ENCODE measurements around the gene NTMT1.
"Not testable (repeated sequence)": the region's sequence is repeated elsewhere in the genome, so short reads cannot be mapped to it uniquely, and the experiment has no call there.

Gene NTMT1, protein sequence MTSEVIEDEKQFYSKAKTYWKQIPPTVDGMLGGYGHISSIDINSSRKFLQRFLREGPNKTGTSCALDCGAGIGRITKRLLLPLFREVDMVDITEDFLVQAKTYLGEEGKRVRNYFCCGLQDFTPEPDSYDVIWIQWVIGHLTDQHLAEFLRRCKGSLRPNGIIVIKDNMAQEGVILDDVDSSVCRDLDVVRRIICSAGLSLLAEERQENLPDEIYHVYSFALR

DNA sequence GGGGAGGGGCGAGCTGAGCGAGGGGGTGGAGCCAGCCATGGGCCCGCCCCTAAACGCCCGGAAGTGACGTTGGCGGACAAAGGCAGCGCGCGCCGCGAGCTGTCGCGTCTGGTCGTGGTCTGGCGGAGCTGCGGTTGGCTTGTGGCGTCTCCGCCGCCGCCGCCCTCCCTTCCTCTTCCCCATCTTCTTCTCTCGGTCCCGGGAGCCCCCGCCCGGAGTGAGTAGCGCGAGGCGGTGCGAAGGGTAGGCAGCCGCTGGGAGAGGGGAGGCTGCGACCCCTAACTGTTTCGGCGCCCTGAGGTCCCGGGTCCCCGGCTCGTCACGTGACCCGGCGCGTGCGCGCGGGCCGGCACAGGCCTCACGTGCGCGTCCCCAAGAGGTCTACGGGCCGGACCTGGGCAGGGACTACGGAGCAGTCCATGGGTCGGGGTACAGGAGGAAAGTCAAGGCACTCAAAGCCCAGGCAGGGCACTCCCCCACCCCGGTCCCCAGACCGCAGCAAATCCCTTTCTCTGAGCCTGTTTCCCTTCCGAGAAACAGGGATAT, at the start of gene NTMT1:
Gene NTMT1, plus strand, starts transcription at position 85 of the 546 bp plus-strand sequence. CDS start 6,541 bp downstream, outside the sequence.
- in situ Hi-C loops (cut with HindIII; ENCODE audit: low sequenced_read_pairs) = loop anchor here (10.0 kb wide), 1 partner anchor 251 kb away; no protein-coding TSS in a partner anchor

DNA sequence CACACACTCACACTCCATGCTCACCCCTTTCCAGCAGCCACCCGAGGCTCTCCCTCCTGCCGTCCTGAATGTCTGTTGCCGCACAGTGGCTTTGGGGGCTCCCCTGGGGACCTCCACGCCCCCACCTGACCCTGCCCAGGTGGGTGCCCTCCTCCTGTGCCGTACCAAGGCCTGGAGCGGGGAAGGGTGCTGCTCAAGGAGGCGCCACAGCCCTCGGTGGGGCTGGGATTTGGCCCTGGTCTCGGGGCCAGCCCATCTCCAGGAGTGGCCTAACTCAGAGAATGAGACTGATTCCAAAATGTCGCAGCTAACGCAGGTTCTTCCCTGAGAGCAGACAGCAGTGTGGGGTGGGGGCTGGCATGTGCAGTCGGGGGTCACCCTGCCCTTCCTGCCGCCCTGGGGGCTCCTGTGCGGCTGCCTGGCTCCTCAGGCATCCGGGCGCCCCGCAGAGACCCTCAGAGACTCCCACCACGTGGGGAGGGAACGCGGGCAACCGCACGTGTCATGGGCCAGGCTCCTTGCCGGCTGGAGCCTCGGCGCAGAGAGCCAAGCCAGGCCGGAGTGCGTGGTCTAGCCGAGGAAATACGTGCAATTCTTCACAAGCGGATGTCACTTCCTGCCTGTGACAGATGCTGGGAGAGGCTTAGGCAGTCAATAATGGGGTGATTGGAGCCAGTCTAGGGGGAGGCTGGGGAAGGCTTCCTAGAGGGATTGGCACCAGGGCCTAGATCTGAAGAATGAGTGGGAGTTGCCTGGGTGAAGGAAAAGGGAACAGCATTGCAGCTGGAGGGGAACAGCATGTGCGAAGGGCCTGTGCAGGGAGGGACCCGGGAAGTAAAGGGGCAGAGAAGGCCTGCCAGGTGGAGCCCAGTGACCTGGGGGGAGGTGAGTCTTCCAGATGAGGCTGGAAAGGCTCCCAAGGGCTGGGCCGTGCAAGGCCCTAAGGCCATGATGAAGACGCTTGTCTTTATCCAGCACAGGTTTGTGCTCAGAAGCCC, 49.1 kb upstream of the NTMT1 start:
- in situ Hi-C loops (cut with HindIII; ENCODE audit: low sequenced_read_pairs) = no loop called here

DNA sequence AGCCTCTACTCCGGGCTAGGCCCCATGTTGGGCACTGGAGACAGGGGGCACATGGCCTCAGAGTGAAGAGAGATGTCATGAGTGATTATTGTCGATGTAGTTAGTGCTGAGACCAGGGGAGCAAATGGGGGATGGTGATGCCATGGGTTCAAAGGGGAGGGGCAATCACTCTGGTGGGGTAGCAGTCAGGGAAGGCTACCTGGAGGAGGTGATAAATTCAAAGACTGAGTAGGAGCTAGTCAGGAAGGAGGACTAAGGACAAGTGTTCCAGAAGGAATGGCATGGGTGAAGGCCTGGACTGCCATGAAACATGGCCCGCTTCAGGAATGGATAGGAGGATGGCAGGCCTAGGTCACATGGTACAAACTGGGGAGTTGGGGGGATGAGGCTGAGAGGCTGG, 46.7 kb upstream of the NTMT1 start:
- in situ Hi-C loops (cut with HindIII; ENCODE audit: low sequenced_read_pairs) = no loop called here

DNA sequence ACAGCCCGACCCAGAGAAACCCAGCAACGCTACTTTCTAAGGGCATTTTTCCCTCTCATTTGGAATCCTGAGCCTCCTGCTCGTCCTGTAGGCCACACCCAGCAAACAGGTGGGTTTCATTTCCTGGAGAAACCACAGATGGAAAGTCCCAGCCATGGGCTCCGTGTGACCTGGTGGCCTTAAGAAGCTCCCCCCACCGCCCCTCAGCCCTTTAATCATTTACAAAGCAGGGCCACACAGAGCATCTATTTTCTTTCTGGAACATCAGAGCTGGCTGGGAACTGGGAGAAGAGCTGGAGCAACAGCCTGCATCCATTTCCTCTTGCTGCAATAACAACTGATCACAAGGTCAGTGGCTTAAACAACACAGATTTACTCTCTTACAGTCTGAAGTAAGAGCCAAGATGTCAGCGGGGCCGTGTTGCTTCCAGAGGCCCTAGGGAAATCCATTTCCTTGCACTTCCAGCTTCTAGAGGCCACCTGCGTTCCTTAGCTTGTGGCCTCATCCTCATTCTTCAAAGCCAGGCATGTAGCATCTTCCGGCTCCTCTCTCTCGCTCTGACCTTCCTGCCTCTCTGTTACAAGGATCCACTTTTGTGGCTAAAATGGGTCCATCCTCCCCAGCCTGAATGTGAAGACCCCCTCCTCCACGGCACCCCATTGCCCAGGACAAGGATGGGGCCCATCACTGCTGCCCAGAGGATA, 45.6 kb upstream of the NTMT1 start:
- in situ Hi-C loops (cut with HindIII; ENCODE audit: low sequenced_read_pairs) = no loop called here

DNA sequence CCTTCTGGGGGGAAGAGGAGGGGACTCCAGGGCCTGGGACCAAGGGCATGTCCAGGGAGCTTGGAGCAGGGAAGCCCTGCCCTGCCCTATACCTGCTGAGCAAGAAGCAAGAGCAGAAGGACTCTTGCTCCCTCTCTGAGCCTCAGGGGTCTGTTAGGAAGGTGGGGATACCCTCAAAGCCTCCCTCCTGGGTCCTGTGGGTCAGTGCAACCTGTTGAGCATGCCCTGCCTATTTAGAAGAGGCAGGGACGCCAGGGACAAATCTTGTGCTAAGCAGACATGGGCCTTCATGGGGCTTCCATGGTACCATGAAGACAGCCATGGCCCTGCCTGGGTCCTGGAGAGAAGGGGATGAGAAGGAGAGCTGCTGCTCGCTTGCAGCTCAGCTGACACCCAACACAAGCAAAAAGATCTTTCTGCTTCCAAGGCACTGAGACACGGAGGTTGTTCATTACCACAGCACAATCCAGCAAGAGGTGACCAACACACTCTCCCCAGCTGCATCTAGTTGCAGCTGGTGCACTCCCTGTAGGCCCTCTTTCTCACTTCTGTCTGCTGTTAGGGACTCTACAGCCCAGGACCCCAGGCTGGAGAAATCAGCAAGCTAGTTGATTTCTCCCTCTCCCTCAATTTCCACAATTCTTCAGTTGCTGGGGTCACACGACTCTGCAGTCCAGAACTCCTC, 44.3 kb upstream of the NTMT1 start:
- in situ Hi-C loops (cut with HindIII; ENCODE audit: low sequenced_read_pairs) = no loop called here

DNA sequence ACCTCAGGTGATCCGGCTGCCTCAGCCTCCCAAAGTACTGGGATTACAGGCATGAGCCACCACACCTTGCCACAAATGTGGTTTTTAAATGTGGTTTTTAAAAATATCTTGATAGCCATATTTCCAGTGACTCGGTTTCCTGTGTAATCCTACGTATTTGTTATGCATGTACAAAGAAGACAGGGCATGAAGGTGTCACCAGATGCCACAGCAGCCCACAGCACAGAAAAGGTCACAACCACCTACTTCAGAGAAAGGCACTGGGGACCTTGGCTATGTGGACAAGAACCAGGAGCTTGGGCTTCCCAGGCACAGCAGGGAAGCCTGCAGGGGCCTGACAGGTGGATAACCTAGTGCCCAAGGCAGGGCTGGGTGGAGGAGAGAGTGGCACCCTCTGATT, 43.1 kb upstream of the NTMT1 start:
- in situ Hi-C loops (cut with HindIII; ENCODE audit: low sequenced_read_pairs) = no loop called here

DNA sequence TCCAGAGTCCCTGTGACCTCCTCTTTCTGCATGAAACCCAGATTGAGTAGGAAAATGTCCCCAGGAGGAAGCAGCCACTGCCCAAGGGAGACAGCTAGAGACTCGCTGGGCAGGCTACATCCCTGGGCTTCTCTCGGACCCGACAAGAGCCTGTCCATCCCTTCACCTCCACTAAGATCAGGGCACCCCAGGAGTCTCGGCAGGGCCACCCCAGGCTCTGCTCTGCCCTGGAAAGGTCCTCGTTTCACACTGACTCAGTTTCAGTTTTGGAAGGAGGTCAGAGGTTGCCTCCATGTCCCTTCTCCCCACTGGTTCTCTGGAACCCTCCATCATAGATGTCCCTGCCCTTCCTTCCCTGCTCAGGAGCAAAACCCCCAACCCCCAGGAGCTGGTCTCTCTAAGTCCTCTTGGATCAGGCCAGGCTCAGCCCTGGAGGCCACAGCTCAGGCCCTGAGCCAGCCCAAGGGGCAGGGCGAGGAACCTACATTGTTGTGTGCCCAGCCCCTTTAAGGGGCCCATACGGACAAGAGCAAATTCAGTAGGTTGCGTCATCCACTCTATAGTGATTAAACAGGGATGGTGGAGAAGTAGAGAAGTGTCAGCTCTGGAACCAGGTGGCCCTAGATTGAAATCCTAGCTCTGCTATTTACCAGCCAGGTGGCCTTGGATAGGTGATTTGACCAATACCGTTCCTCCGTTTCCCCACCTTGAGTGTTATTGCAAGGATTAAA, 42.5 kb upstream of the NTMT1 start:
- in situ Hi-C loops (cut with HindIII; ENCODE audit: low sequenced_read_pairs) = no loop called here

DNA sequence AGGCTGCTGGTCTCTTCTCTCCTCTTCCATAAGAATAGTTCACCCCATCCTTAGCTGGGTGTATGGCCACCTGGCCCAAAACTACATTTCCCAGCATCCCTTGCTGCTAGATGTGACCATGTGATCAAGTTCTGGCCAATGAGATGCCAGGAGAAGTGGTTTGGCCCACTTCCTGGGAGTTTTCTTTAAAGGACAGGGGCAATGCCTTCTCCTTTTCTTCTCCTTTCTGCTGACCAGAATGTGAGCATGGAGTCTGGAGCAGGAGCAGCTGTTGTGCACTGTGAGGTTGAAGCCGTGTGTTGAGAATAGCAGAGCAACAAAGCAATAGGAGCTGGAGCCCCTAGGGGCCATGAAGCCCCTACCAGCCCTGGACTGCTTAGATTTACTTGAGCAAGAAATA, 41.8 kb upstream of the NTMT1 start:
- in situ Hi-C loops (cut with HindIII; ENCODE audit: low sequenced_read_pairs) = no loop called here

DNA sequence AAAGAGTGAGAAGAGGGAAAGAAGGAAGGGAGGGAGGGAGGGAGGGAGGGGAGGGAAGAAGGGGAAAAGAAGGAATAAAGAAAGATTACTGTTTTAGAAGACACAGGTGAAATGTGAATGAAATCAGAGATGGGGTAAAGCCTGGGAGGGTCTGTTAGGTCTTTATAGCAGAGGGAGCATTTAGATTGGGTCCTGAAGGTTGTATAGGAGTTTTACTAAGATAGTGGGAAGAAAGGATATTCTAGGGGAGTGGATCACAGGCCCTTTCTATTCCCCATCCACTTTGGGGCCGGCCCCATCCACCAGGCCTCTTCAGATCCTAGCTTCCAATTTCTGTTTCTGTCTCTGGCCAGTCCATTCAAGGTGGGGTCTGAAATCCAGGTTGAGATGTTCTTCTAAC, 40.6 kb upstream of the NTMT1 start:
- in situ Hi-C loops (cut with HindIII; ENCODE audit: low sequenced_read_pairs) = no loop called here

DNA sequence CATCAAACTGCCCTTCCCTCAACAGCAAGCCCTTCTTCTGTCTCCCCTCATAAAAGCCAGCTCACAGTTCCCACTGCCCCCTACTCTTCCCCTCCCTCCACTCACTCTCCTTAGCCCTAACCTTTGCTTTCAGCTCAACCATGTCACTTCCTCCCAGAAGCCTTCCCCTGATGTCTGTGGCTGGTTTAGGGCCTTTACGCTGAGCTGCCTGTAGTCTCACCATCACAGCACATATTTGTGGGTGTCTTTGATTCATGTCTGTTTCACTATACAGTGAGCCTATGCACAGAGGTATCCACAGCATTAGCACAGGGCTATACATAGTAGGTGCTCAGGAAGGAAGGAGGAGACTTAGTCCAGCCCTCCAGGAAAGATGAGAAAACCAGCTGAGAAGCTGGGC, 39.7 kb upstream of the NTMT1 start:
- in situ Hi-C loops (cut with HindIII; ENCODE audit: low sequenced_read_pairs) = no loop called here

DNA sequence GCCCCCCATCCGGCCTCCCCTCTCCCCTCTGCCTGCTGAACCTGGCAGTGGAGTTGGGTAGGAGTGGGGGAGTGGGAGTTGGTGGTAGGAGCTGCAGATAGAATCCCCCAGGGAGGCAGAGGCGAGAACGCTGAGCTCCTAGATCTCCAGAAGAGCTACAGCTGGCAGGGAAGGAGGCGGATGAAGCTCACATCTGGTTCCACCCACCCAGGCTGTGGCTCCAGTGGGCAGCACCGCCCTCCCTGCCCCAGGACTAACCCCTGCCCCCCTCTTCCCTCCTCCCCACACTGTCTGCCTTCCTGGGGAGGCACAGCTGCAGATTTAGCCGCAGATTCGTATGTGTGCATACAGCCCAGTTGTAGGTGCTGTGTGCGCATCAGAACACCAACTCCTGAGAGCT, 39.3 kb upstream of the NTMT1 start:
- in situ Hi-C loops (cut with HindIII; ENCODE audit: low sequenced_read_pairs) = no loop called here

DNA sequence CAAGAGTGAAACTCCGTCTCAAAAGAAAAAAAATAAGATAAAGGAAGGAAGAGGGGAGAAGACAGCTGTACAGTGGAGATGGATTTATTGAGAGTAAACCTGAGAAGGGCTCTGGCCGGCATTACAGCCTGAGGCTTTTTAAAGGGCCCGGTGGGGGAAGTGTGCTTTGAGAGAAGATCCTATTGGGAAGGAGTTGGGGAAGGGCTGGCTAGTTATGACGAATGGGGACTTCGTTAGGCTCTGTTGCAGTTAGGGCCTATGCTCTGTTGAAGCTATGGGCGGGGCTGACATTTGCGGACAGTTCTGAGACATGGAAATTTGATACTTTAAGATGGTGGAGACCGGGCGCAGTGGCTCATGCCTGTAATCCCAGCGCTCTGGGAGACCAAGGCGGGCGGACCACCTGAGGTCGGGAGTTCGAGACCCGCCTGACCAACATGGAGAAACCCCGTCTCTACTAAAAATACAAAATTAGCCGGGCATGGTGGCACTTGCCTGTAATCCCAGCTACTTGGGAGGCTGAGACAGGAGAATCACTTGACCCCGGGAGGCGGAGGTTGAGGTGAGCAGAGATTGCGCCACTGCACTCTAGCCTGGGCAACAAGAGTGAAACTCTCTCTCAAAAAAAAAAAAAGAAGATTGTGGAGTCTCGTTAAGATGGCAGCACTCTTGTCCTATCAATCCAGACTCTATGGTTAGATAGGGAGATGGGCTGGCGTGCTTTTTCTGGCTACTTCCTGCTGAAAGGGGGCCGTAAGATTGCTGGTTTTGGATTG, 38.3 kb upstream of the NTMT1 start:
- in situ Hi-C loops (cut with HindIII; ENCODE audit: low sequenced_read_pairs) = no loop called here

DNA sequence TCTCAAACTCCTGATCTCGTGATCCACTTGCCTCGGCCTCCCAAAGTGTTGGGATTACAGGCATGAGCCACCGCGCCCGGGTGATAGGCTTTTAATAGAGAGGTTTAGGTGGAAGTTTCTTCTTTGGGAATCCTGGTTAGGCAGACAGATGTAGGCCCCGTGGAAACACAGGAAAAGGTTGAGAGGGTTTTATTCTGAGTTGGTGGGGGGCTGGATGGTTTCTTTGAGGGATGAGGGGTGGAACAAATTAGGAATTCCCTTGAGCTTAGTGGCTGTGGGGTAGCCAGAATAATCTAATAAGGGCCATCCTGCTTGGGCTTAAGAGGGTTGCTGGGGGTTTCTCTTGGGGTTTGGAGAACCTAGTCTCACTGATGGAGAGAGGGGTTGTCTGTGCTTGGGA, 35.5 kb upstream of the NTMT1 start:
- in situ Hi-C loops (cut with HindIII; ENCODE audit: low sequenced_read_pairs) = no loop called here

DNA sequence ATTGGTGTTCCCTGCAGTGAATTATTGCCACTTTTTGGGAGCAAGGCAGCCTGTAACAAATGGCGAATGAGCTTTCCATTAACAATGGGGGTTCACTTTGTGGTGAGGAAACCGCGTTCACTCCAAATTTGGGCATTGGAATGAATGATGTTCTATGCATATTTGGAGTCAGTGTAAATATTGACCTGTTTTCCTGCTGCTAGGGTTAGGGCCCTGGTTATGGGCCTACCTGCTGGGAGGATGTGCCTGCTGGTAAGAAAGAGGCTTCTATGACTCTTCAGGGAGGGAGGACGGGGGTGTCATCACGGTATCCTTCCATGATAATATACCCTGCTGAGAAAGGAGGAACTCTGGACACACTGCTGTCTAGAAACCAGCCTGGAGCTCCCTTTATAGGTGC, 34.0 kb upstream of the NTMT1 start:
- in situ Hi-C loops (cut with HindIII; ENCODE audit: low sequenced_read_pairs) = no loop called here

DNA sequence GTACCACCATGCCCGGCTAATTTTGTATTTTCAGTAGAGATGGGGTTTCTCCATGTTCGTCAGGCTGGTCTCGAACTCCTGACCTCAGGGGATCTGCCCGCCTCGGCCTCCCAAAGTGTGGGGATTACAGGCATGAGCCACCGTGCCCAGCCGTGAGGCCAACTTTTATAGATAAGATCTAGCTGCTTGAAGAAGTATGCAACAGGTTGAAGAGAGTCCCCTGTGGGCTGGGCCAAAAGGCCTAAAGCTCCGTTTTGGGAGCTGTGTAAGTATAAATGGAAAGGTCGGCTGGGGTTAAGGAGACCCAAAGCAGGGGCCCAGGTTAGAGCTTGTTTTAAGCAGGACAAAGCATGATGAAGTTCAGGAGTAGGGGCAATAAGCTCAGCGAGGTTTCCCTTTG, 33.2 kb upstream of the NTMT1 start:
- in situ Hi-C loops (cut with HindIII; ENCODE audit: low sequenced_read_pairs) = not testable (repeated sequence)

DNA sequence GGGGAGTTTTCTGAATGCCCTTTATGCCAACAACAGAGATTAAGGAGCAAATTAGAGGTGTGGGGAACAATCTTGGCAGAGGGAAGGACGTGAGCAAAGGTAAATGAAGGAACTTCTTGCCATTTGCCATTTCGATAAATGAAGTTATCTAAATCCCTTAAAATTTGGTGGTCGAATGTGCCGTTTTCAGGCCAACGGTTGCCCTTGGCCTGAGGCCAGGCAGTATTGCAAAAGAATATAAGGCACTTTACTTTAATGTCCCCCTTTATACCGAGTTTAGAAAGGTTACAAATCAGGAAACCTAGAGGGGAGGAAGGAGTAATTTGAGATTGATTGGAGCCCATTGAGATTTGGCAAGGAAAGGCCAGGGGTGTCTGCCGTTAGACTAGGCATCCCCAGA, 31.3 kb upstream of the NTMT1 start:
- in situ Hi-C loops (cut with HindIII; ENCODE audit: low sequenced_read_pairs) = no loop called here

DNA sequence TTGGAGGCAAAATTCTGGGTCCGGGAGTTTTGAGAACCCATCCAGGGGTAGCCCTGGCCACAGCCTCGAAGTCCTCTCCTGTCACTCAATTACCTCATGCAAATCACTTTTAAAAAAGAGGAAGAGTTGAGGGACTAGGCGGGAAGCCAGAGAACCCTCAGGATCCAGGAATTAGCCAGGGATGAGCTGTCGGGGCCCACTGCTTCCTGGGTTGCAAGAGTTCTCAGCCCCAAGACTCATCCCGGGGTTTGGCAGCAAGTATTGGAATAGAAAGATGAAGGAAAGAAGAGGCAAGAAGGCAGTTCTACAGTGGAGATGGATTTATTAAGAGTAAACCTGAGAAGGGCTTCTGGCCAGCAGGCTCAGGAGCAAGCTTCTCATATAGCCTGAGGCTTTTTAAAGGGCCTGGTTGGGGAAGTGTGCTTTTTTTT, 30.6 kb upstream of the NTMT1 start:
- in situ Hi-C loops (cut with HindIII; ENCODE audit: low sequenced_read_pairs) = no loop called here

DNA sequence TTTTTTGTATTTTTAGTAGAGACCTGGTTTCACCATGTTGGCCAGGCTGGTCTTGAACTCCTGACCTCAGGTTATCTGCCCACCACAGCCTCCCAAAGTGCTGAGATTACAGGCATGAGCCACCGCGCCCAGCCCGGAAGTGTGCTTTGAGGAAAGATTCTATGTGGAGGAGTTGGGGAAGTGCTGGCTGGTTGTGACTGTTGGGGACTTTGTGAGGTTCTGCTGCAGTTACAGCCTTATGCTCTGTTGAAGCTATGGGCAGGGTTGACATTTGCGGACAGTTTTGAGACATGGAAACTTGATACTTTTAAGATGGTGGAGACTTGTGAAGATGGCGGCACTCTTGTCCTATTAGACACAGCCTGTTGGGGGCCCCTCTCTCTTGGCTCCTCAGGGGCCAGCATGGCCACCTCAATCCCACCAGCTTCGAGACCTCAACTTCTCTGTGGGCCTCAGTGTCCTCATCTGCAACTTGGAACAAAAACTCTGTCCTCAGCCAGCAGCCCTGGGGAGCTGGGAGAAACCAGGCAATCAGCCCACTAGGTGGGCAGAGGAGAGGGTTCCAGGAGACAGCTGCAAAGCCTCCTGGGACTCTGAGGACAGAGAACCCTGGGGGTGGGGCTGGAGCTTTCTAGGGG, 29.9 kb upstream of the NTMT1 start:
- in situ Hi-C loops (cut with HindIII; ENCODE audit: low sequenced_read_pairs) = no loop called here
